ENCODE data around the gene CCL4L2.
"Not testable (repeated sequence)": the region's sequence is repeated elsewhere in the genome, so short reads cannot be mapped to it uniquely, and the experiment has no call there.

CCL4L2 gene

DNA sequence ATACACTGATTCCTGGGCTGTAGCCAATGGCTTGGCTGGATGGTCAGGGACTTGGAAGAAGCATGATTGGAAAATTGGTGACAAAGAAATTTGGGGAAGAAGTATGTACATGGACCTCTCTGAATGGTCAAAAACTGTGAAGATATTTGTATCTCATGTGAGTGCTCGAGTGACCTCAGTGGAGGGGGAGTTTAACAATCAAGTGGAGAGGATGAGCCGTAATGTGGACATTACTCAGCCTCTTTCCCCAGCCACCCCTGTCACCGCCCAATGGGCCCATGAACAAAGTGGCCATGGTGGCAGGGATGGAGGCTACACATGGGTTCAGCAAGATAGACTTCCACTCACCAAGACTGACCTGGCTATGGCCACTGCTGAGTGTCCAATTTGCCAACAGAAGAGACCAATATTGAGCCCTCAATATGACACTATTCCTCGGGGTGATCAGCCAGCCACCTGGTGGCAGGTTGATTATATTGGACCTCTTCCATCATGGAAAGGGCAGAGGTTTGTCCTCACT, 10.8 kb downstream of the CCL4L2 start:
- DNase-seq = not testable (repeated sequence)

DNA sequence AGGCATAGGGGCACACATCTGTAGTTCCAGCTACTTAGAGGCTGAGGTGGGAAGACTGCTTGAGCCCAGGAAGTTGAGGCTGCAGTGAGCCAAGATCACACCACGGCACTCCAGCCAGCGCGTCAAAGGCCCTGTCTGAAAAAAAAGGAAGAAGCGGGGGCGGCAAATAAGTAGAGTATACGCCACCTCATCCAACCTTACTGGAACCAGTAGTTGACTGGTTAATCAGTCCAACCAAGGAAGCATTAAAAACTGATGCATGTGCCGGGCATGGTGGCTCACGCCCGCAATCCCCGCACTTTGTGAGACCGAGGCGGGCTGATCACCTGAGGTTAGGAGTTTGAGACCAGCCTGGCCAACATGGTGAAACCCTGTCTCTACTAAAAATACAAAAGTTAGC, 12.1 kb downstream of the CCL4L2 start:
- DNase-seq = not testable (repeated sequence)

DNA sequence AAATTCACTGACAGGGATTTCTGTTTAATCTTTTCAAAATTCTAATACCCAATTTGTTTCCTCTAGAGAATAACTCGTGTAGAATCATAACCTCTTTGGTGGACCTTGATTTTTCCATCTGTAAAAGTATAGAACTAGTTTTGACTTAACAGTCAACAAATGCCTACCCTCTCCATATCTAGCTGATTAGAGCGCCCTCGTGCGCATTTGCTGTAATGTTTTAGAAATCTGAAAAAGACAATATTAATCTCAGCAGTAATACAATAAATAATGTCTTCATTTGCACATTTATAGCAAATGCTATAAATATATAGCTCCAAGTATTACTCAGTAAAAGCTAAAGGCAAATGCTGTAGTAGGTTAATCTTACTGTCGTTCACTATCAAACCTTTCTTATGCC, 18.8 kb downstream of the CCL4L2 start:
- DNase-seq = not testable (repeated sequence)

DNA sequence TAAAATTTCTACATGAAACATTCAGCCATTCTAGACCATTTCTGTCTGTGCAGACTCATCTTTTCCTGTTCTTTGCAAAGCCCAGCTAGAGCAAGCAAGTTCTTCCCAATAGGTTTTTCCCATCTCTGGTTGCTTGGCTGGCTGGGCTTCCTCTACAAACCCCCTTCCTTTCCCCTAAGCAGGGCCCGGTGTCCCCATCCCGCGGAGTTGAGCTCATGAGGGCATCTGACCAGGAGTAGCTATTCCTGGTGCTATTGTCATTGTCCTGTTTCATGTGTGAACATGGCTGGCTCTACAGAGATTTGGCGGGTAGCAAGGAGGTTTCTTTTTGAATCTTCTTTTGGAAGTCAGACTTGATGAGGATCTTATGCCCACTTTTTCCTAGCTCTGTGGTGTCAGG, 31.2 kb downstream of the CCL4L2 start:
- DNase-seq = not testable (repeated sequence)

Measured in NCI-H2029 (cell line).